Measurements from ENCODE around the gene INVS. TPM values are rescaled to one million over a fixed set of nuclear protein-coding genes. Genes with fewer than 3 reads are reported as not detected.

Gene INVS
- total RNA-seq, 1 donor from 2014 or later: 21.9 TPM

DNA sequence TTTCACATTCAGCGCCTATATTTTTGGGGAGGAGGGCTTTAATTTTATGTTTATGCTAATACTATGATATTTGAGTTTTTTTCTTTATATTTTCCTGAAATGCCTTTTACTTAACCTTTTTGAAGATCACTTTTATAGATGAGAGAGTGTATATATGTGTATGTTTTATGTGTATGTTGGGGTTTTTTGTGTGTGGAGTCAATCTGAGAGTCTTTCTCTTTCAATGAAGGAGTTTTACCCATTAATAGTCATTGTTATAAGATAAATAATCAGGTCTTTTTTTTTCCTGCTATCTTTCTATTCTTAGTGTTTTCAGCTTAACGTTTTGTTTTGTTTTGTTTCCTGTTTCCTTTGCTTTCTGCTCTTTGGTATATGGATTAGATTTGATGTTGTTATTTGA lies 141.5 kb downstream of the INVS start:
- intact Hi-C loops (cut with DNase I): no loop called here
- H3K36me3 ChIP-seq: peaks cover 0 to 19% of the 10 kb centered on the region in 2 donors
- no peak for DNase-seq (ENCODE audit: extremely low spot score in 2 of 2)

GRCh38 chr9:100267211-100267610 lies 168.2 kb downstream of the INVS start:
- H3K9me3 ChIP-seq: no peaks in the 10 kb centered on the region
- no peaks in the 10 kb centered on the region for H3K4me1 ChIP-seq
- TF ChIP-seq CTCF (IDR thresholded peaks at IDR 0.05): no peak
- TF ChIP-seq POLR2A (IDR thresholded peaks at IDR 0.05): no peak
- TF ChIP-seq POLR2AphosphoS5 (IDR thresholded peaks at IDR 0.05; ENCODE audit: insufficient read depth in 1 of 2, low read depth in 1 of 2): no peak
- peaks cover 0 to 3% of the 10 kb centered on the region in 2 donors for H3K36me3 ChIP-seq
- intact Hi-C loops (cut with DNase I): no loop called here
- DNase-seq (ENCODE audit: extremely low spot score in 2 of 2): no peak
- H3K27ac ChIP-seq: no peak overlapping the region
- H3K27me3 ChIP-seq: no peaks in the 10 kb centered on the region
- H3K4me3 ChIP-seq: no peak overlapping the region

More for the DNA sequence above, 141.5 kb downstream of the INVS start:
- Histone ChIP-seq H3K27me3 (no peaks in the 10 kb centered on the region), H3K4me3 (no peak overlapping the region), H3K27ac (no peak overlapping the region), H3K9me3 (no peaks in the 10 kb centered on the region), H3K4me1 (no peaks in the 10 kb centered on the region)
- TF ChIP-seq POLR2AphosphoS5 (IDR thresholded peaks at IDR 0.05; ENCODE audit: insufficient read depth in 1 of 2, low read depth in 1 of 2) (no peak), CTCF (IDR thresholded peaks at IDR 0.05) (no peak), POLR2A (IDR thresholded peaks at IDR 0.05) (no peak)

DNA sequence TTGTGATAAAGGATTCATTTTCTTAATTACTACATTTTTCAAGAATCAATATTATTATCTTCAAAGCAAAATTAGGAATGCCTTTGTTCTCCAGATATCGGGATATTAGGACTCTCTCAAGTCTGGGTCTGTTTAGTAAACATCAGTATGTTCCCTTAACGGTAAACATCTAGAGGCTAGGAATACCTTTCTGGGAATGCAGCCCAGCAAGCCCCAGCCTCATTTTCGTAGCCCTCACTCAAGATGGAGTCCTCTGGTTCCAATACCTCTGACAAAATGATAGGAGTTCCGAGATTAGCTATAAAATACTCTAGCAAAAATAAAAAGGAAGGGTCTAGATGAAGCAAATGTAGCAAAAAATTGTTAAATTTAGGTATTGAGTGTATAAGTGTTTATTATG lies 169.2 kb downstream of the INVS start:
- Histone ChIP-seq H3K36me3 (peaks cover 0 to 3% of the 10 kb centered on the region in 2 donors), H3K9me3 (no peaks in the 10 kb centered on the region)
- no peak for TF ChIP-seq POLR2AphosphoS5 (IDR thresholded peaks at IDR 0.05; ENCODE audit: insufficient read depth in 1 of 2, low read depth in 1 of 2)
- TF ChIP-seq POLR2A (IDR thresholded peaks at IDR 0.05): no peak
- TF ChIP-seq CTCF (IDR thresholded peaks at IDR 0.05): no peak

GRCh38 chr9:100269656-100270055 lies 170.6 kb downstream of the INVS start:
- TF ChIP-seq POLR2AphosphoS5 (IDR thresholded peaks at IDR 0.05; ENCODE audit: insufficient read depth in 1 of 2, low read depth in 1 of 2) (no peak), POLR2A (IDR thresholded peaks at IDR 0.05) (no peak), CTCF (IDR thresholded peaks at IDR 0.05) (no peak)
- H3K9me3 ChIP-seq: no peaks in the 10 kb centered on the region
- no peaks in the 10 kb centered on the region for H3K27me3 ChIP-seq
- intact Hi-C loops (cut with DNase I): no loop called here
- no peak for DNase-seq (ENCODE audit: extremely low spot score in 2 of 2)
- H3K27ac ChIP-seq: no peak overlapping the region
- peaks cover 0 to 9% of the 10 kb centered on the region in 2 donors for H3K36me3 ChIP-seq
- no peaks in the 10 kb centered on the region for H3K4me1 ChIP-seq
- no peak overlapping the region for H3K4me3 ChIP-seq

More for the DNA sequence above, 169.2 kb downstream of the INVS start:
- no peaks in the 10 kb centered on the region for H3K4me1 ChIP-seq
- intact Hi-C loops (cut with DNase I): no loop called here
- no peak overlapping the region for H3K4me3 ChIP-seq
- no peaks in the 10 kb centered on the region for H3K27me3 ChIP-seq
- no peak for DNase-seq (ENCODE audit: extremely low spot score in 2 of 2)
- H3K27ac ChIP-seq: no peak overlapping the region

DNA sequence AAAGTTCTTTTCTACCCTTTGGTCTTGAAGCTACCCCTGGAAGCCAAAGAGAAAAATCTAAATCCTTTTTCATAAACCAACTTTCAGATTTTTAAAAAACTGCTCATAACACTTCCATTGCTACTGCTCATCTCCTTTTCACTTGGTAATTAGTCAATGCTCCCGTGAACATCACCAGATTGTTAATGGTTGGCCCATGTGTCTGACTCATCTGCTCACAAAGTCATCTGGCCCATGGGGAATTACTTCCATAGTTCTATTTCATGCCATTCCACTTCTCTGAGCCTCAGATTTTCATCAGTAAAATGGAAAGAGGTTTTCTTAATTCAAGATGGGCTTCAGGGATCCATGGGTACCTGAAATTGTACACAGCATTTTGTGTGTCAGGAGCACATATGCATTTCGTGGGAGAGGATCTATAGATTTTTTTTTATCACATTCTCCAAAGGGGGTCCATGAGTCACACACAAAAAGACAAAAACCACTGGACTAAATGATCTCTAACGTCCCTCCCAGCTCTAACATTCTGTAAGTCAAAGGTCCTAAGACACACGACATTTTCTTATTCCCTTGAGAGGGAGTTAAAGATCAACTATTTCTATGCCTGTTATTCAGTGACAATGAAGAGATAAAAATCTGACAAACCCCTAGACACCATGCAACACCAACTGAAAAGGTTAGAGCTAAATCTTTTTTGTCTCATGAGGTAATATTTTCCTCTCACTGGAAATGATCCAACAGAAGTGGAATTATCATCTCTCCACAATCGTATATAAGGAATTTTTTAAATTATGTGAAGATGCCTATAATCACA lies 178.3 kb downstream of the INVS start:
- H3K9me3 ChIP-seq: no peaks in the 10 kb centered on the region
- no peak for DNase-seq (ENCODE audit: extremely low spot score in 2 of 2)
- no peaks in the 10 kb centered on the region for H3K4me1 ChIP-seq
- H3K27me3 ChIP-seq: no peaks in the 10 kb centered on the region
- no peak overlapping the region for H3K27ac ChIP-seq
- intact Hi-C loops (cut with DNase I): no loop called here
- H3K4me3 ChIP-seq: no peak overlapping the region
- TF ChIP-seq POLR2AphosphoS5 (IDR thresholded peaks at IDR 0.05; ENCODE audit: insufficient read depth in 1 of 2, low read depth in 1 of 2): no peak
- no peak for TF ChIP-seq POLR2A (IDR thresholded peaks at IDR 0.05)
- no peak for TF ChIP-seq CTCF (IDR thresholded peaks at IDR 0.05)
- peaks cover 0 to 7% of the 10 kb centered on the region in 2 donors for H3K36me3 ChIP-seq
